GM19238 (cell line): ENCODE measurements around the gene RANBP10.

Experiments
- DNase-seq: peaks from one replicate; pipeline ENCODE4 v3.0.0; 2011; ENCODE audit warnings: low spot score; ENCODE audit not compliant: insufficient read length

RANBP10 gene

GRCh38 chr16:67679935-67680897 is 126.1 kb downstream of the RANBP10 start:
- DNase-seq = no peak

- DNase-seq = no peak
Observed at GRCh38 chr16:67678354-67679023, 127.9 kb downstream of the RANBP10 start.

- no peak for DNase-seq
Observed at GRCh38 chr16:67677712-67678111, 128.6 kb downstream of the RANBP10 start.

GRCh38 chr16:67676939-67677338 is 129.4 kb downstream of the RANBP10 start:
- no peak for DNase-seq

- no peak for DNase-seq
Observed at GRCh38 chr16:67676516-67676915, 129.8 kb downstream of the RANBP10 start.

GRCh38 chr16:67675999-67676398 is 130.4 kb downstream of the RANBP10 start:
- no peak for DNase-seq

- no peak for DNase-seq
Observed at GRCh38 chr16:67675579-67675935, 130.8 kb downstream of the RANBP10 start.

GRCh38 chr16:67674851-67675578 is 131.3 kb downstream of the RANBP10 start:
- DNase-seq = no peak

- no peak for DNase-seq
Observed at GRCh38 chr16:67673712-67674580, 132.4 kb downstream of the RANBP10 start.
